Right forelimb (tissue), 1 donor: ENCODE data around the gene SERGEF.
"Not testable (repeated sequence)": the region's sequence is repeated elsewhere in the genome, so short reads cannot be mapped to it uniquely, and the experiment has no call there.

Experiments used
- DNase-seq: peaks from one replicate; pipeline ENCODE4 v3.0.0-alpha.2; 2018

Gene SERGEF

DNA sequence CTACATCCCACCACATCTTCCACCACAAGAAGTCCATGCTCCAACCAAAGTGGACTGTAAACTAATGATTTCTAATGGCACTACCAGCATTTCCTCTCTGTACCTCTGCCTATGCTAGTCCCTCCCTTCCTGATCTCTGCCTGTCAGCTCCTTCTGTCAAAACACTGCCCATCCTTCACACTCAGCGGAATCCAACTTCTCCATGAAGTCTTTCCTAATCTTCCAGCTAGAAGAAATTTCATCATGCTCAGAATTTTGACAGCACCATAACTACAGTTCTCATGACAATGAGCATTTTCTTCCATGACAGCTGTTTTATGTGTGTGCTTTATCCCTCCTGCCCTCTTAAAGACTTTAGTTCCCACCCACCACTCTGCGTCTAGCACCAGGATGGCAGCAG, 111.4 kb downstream of the SERGEF start:
- DNase-seq: no peak

- no peak for DNase-seq
Observed at GRCh38 chr11:17898782-17899181, 114.1 kb downstream of the SERGEF start.

- DNase-seq: no peak
Observed at GRCh38 chr11:17898071-17898470, 114.8 kb downstream of the SERGEF start.

DNA sequence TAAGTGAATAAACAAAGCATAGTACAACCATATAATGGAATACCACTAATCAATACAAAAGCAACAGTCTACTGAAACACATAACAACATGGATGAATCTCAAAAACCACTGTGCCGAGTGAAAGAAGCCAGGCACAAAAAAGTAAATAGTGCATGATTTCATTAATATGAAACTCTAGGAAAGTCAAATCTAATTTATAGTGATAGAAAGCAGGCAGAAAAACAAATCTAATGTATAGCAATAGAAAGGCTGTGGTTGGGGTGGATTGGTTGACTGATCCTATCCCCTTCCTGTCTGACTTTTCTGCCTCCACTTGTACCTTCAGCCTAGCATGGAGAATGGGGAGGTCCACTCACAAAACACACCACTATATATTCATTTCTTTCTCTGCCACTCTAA, 115.4 kb downstream of the SERGEF start:
- DNase-seq: no peak

DNA sequence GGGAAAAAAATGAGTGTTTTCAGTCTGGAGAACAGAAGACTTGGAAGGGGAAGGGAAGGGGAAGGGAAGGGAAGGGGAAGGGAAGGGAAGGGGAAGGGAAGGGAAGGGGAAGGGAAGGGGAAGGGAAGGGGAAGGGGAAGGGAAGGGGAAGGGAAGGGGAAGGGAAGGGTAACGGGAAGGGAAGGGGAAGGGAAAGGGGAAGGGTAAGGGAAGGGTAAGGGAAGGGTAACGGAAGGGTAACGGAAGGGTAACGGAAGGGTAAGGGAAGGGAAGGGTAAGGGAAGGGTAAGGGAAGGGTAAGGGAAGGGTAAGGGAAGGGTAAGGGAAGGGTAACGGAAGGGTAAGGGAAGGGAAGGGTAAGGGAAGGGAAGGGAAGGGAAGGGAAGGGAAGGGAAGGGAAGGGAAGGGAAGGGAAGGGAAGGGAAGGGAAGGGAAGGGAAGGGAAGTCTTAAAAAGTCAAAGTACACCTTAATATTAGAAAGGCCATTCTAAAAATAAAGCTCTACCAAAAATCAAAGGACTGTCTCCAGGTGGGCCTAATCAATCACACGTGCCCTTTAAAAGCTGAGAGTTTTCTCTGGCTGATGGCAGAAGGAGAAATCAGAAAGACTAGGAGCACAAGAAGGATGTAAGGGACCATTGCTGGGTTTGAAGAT, 116.2 kb downstream of the SERGEF start:
- DNase-seq: not testable (repeated sequence)

DNA sequence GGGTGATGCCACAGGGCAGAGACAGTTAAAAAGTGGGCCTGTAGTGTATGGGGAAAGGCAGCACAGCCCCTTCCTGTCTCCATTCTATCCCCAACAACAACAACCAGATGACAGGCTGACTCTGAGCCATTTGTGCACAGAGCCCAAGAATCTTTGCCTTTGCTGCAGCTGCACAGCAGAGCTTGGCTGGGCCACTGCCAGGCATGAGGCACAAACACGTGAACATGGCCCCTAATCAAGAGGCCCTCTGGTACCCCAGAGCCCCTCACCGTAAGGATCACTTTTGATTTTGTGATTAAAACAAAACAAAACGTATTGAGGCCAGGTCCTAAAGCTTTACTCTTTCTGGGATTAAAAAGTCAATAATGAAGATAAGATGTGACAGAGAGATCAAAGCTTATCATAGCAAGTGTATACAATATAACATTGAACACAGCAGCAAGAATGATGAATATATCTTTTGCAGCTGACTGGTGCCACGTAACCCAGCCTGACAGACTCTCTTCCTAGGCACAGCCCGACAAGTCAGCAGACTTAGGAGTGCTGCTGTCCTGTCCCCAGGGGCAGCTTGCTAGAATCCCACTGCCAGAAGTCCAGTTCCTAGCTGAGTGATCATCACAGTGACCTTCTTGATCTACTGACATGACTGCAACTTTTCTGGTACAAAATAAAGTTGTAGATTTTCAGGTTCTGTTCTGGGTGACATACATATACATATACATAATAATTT, 117.8 kb downstream of the SERGEF start:
- peak; percentile 56 for DNase-seq

DNA sequence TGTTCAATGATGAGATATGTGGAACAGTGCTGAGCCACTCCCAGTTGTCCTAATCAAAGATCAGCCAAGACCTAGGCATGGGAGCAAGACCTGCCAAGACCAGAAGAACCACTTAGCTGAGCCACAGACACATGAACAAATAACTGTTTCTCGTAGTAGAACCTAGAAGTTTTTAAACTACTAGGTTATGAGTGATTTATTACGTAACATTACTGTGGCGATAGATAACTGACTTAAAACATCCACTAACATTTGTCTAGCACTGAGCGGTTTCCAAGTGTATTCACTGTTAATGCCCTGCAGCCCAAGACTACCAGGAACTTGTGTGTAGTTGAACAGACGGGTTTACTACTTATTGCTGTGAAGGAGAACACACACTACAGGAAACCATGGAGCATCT, 120.4 kb downstream of the SERGEF start:
- DNase-seq: no peak

DNA sequence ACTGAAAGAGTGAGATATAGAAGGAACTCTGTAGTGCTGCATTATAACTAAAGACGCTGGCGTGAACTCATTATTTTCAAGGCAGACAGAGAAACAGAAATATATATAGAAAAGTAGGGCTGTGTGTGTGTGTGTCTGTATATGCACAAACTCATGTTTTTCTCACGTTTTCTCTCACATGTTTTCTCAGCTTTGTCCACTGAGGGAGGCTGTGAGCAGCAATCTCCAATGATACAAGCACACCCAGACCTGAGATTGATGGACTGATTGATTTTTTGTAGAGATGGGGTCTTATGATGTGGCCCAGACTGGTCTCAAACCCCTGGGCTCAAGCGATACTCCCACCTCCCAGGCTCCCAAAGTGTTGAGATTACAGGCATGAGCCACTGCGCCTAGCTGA, 122.5 kb downstream of the SERGEF start:
- no peak for DNase-seq

DNA sequence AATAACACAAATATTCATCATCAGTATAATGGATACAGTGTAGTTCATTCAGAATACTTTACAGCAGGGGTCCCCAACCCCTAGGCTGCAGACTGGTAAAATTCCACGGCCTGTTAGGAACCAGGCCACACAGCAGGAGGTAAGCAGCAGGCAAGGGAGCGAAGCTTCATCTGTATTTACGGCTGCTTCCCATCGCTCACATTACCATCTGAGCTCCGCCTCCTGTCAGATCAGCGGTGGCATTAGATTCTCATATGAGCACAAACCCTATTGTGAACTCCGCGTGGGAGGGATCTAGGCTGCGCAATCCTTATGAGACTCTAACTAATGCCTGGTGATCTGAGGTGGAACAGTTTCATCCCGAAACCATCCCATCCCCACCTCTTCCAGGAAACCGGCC, 125.1 kb downstream of the SERGEF start:
- DNase-seq: no peak

GRCh38 chr11:17883946-17884345, 128.9 kb downstream of the SERGEF start:
- DNase-seq: no peak

DNA sequence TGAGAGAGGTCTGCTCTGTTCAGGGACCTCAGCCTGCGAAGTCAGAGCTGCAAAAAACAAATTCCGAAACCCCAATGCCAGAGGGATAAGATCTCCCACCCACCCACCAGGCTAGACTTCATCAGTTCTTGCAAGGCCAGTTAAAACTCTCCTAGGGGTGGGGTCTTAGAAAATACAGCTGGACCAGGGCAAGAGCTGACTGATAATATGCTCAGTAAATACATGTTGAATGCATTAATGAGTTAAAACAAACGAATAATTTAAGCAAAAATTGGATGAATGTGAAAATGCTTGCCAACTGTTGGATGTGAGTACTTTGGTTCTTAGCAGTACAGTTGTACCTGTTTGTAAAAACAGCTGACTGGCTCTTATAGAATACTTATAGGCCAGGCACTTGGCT, 129.8 kb downstream of the SERGEF start:
- DNase-seq: no peak

GRCh38 chr11:17878743-17879142, 134.1 kb downstream of the SERGEF start:
- DNase-seq: no peak

GRCh38 chr11:17877886-17878285, 135.0 kb downstream of the SERGEF start:
- no peak for DNase-seq

DNA sequence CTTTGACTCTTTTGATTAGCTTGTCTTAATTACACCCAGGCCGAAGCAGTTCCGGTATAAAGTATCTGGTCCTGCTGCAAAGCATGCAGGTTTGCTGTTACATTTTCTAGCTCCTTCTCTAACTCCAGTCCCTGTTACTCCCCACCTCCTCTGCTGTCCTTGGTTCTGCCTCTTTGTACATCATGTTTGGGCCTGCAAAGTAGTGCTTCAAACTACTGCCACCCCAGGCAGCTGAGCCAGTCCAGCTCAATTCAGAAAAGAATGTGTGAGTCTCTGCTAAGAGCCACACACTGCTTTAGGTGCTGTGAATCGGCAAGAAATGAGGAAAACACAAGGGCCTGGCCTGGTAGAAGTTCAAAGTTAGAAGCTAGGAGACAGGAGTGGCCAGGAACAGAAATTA, 136.0 kb downstream of the SERGEF start:
- no peak for DNase-seq

DNA sequence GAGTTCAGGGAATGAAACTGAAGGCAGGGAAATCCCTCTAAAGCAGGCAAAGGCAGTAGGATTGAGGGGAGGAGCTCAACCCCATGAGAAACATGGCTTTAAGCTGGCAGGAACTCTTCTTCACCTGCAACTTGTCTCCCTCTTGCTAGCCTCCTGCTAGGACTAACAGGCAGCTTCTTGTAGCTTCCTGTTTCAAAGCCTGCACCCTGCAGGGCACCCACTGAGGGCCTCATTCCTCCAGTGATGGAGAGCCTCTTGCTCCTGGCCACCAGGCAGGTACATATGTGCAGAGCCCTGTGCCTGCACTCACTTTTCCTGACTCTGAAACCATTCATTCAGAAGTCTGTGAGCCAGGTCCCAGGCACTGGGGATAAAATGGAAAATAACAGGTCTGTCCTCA, 137.0 kb downstream of the SERGEF start:
- DNase-seq: no peak

DNA sequence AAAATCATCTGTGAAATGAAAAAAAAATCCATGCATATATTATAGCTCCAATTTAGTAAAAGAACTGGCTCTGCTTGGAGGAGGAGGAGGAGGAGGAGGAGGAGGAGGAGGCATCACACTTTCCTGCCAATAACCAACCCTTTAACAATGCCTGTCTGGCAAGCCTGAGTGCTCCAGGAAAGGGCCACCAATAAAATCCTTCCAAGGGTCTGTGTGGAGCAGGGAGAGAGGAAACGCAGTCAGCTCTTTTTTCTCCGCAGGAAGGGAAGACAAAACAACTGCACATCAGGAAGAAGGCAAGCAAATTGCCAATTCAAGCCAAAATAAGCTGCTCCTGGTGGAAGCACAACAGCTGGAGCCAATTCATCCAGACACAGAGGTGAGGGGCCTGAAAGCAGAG, 139.3 kb downstream of the SERGEF start:
- DNase-seq: no peak

GRCh38 chr11:17868398-17868797, 144.4 kb downstream of the SERGEF start:
- DNase-seq: not testable (repeated sequence)

DNA sequence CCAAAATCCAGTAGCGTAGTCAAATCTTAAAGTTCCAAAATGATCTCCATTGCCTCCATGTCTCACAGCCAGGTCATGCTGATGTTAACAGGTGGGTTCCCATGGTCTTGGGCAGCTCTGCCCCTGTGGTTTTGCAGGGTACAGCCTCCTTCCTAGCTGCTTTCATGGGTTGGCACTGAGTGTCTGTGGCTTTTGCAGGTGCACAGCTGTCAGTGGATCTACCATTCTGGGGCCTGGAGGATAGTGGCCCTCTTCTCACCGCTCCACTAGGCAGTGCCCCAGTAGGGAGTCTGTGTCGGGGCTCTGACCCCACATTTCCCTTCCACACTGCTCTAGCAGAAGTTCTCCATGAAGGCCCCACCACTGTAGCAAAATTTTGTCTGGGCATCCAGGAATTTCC, 145.5 kb downstream of the SERGEF start:
- no peak for DNase-seq

DNA sequence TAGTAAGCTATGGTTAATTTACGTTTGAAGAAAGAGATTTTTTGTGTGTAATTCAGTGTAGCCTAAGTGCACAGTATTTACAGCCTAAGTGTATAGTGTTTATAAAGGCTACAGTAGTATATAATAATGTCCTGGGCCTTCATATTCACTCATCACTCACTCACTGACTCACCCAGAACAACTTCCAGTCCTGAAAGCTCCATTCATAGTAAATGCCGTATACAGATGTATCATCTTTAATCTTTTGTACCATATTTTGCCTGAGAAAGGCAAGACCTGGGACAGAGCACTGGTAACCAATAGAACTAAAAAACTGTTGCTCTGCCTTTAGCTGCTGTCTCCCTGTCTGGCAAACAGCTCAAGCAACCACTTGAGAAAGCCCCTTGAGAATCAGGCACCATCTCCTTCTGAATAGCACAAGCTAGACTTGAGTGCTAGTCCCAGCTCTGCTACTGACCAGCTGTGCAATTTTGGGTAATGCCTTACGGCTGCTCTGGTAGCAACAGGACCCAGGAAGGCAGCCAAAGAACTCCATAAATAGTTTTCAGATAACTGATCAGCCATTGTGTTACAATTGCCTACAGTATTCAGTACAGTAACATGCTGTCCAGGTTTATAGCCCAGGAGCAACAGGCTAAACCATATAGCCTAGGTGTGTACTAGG, 146.9 kb downstream of the SERGEF start:
- no peak for DNase-seq

GRCh38 chr11:17864478-17864941, 148.3 kb downstream of the SERGEF start:
- DNase-seq: no peak

- DNase-seq: no peak
Observed at GRCh38 chr11:17861036-17861755, 151.7 kb downstream of the SERGEF start.

- no peak for DNase-seq
Observed at GRCh38 chr11:17859552-17859951, 153.3 kb downstream of the SERGEF start.

- no peak for DNase-seq
Observed at GRCh38 chr11:17855531-17856290, 157.1 kb downstream of the SERGEF start.
